Measurements from ENCODE around the gene SMG9.

DNA sequence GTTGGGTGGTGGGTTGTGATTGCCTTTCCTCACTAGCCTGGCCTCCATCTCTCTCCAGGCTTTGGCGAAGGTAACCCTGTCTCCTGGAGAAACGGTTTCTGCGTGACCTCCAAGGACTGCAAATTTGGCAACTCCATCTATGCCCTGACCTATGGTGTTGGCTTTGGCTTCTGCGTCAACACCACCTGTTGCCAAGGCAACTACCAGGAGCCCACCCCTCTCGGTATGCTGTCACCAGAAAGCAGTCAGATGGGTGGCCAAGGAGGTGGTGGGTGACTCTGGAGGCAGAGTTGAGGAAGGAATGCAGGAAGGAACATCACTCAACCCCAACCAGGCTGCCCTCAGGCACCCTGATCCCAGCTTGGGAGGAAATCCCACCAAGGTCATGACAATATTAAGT is 57.5 kb downstream of the SMG9 start:
- TF ChIP-seq CTCF (IDR thresholded peaks at IDR 0.05; ENCODE audit: insufficient read depth, low read length, poor library complexity, severe bottlenecking) (no peak), EZH2phosphoT487 (conservative IDR thresholded peaks at IDR 0.05; ENCODE audit: low read length) (no peak)
